ENCODE results near the gene HIPK2.

Gene HIPK2

DNA sequence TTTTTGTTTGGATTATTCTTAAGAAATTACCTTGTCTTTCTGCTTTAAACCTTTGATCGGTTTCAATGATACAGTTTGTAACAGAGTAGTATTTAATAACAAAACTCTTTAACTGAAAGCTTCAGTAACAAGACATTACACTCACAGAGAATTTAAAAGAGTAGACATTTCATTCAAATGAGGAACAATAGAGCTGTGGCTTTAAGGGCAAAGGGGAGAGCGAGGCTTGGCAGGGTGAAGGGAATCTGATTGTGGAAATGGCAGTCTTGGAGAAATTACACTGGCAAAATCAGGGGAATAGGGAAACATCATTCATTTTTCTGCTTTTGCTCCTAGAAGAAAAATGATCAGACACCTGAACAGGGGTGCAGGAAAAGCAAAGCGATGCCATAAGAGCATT, 5.1 kb upstream of the HIPK2 start:
- DNase-seq: no peak

DNA sequence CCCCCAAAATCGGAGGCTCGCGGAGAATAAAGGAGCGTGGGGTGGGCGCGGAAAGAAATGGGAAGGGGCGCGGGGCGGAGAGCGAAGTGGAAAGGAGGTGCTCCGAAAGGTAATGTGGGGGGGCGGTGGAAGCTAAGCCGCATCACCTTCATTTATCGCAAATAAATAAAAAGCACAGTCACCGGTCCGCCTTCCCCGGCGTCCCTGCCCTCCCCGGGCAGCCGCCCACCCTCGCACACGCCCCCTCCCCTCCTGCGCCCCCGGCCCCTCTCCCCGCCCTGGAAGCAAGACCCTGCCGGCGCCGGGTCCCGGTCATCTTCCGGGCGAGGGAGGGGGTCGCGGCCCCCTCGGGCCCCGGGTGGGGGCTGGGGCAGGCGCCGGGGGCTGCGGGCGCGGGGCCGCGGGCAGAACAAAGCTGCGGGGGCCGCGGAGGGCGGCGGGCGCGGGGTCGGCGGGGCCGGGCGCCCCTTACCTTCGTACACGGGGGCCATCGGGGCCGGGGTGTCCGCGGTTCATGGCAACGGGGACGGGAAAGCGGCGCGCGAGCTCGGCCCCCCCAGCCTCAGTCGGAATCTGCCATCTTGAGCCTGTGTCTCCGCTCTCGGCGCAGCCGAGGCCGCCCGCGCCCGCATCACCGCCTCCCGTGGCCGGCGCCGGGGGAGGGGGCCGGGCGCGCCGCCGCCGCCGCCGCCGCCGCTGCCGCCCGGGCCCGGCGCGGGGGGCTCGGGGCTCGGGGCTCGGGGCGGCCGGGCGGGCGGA, 486 bp downstream of the HIPK2 start:
- peak; percentile 39 for DNase-seq

DNA sequence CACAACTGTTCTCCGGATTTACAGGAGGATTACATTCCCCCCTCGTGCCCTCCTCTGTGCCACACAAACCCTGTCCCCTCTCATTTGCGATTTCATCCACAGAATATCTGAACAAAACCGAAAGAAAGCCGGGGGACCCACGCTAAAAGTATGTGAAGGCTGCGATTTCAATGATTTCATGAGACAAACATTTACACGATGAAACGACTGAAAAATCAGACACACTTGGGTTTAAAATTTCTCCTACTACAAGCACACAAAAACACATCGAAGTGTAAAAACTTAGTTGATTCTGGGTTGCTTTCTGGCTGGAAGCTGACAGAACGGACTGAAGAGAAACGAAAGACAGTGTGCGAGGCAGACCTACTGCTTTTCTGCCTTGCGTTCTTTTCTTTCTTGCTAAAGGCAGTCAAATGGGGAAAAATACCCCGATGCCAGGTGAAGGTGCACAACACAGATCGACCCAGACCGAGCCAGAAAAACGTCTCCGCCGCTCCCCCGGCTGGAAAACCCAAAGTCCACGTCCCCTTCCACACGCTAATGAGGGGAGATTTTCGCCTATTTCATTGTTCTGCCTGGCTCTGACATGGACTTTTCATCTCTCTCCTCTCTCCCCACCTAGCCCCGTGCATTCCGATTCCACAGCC, 1.2 kb downstream of the HIPK2 start:
- DNase-seq: peak; percentile 53

DNA sequence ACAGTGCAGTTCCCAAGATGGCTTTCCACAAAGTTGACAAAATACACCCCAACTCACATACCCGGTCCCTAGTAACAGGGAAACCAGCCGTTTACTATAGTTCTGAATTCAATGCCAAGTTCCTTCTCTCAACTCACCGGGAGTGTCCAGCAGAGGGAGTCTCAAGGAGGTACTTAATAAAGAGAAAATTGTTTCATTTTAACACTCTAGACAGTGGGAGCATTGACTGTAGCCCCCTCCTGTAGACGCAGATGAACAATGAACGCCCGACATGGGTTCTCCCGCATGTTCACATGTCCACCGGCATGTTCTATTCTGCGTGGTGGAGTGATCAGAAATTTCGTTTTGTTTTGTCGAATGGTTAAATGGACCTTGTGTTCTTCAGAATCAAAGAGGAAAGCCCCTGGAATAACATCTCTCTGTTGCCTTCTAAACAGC, 1.9 kb downstream of the HIPK2 start:
- DNase-seq: peak; percentile 79

DNA sequence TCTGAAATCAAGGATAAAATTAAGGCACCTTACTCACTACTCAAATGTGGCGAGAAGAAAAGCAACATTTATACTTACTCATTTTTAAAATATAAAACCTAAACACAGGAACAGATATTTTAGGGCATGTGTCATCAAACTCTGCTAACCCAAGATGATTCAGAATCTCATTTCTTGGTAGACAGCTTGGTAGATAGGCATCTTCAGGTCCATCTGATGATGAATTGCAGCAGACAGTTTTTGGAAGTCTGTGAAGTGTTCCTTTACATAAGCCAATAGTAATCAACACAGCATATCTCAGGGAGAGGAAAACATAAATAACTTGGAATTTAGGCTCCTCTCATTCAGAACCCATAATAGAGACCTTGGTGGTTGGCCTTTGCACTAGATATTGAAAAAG, 3.4 kb downstream of the HIPK2 start:
- DNase-seq: peak; percentile 76

DNA sequence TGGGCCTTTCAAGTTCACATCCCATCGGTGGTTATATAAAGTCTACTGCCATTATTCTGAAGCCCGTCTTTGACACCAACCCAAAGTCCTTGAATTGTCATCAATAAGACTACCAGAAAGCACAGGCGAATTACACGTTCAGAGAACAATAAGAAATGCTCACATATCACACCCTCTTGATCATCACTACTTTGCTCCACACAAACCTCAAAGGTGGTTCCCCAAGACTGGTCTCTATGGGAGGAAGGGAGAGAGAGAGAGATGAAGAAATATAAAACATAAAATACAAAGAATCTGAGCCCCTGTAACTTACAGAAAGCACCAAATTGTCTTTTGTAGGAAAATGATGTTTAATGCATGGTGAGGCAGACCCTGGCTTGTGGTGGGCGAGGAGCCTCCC, 4.4 kb downstream of the HIPK2 start:
- DNase-seq: peak; percentile 63

DNA sequence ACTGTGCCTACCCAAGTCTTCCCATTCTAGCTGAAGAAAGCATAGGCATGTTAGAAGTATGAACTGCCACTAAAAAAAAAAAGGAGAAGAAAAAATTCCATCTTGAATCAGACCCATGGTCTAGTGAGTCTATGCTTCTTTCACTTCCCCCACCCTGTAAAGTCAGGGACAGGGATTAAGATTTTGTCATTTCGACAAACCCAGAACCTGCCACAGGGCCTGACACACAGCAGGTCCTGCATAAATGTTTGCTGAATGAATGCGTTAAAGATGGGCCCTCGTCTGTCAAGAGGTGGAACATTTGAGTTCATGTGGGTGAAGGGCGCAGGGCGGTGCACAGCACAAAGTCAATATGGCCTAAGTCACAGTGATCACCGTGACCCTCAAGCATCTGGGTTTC, 4.9 kb downstream of the HIPK2 start:
- DNase-seq: no peak

DNA sequence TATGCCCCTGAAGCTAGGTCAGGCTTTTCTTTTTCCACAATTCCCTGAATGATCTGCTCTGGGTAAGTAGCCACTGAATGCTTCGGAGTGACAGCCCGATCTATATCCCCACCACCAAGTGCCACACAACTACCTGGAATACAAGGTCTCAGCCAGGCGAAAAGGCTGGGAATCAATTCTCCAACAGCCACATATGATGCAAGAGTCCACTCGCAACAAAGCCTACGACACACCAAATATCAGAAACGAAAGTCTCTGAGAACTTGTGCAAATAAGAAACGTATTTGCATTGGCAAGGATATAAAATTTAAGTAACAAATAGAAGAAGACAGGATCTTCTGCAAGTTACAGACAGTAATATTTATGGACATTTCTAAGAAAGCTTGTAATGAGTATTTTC, 5.7 kb downstream of the HIPK2 start:
- DNase-seq: no peak

DNA sequence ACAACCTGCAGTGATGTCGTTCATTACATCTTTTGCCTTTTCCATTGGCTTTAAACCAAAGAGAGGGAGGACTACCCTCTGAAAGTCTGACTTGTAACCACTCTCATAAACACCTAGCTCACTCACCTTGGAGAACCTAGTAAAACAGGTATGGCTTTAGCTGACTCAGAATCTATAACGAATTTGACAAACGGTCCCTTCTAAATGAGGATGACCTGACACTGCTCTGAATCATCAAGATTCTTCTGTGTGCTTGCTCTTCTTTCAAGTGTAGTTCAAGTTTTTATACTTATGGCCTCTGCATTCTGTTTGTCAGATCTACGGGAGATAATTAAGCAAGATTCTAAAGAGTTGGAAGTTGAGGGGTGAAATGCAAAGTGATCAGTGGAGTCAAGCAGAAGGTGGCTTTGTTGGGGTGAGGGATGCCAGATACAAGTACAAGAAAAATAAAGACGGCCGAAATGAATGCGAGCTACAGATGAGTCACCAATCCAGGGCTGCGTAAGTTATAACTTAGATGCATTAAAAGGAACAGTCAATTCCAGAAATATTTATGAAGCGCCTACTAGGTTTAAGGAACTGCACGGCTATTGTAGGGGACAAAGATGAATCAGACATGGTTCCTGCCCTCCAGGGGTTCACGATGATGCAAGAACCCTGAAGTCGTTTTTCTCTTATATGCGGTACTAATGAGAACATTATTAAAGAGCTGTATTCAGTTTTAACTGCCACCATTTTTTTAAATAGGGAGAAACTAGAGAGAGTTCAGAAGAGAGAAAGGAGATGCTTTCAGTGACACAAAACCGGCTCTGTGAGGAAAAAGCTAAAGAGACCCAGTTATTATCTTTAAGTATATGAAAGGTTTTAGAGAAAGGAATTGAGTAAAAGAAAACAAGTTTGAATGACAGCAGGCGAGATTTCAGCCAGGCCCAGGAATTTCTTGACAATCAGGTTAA, 6.5 kb downstream of the HIPK2 start:
- peak; percentile 71 for DNase-seq

DNA sequence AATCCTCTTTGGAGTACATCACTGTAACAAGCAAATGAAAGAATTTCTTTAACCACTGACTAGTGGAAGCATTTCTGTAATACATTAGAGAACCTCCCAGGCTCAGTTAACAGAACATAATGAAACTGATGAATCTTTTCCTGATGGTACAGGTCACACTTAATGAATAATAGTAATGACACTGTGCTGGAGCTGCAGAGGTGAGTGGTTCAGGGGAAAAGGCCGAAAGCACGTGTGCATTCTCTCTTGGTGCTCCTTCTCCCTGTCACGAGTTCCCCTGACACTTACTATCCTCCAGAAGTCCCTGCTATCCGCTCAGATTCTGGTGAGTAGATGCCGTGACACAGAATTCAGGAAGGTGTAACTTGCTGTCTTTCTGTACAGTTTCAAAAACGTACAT, 8.0 kb downstream of the HIPK2 start:
- no peak for DNase-seq

DNA sequence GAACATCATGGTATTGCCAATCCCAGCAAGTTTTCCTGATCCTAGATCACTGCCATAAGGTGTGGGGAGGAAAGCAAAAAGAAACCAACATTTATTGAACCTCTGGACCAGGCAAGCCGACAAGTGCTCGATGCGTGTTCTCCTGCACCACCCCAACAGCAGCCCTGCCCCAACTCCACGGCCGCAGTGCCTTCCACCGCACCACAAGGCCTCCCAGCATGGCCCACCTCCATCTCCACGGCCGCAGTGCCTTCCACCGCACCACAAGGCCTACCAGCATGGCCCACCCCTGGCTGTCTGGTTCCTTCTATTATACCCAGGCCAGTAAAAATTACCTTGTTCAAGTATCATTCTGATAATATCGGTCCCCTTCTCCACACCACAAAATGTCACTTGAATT, 8.7 kb downstream of the HIPK2 start:
- DNase-seq: no peak

DNA sequence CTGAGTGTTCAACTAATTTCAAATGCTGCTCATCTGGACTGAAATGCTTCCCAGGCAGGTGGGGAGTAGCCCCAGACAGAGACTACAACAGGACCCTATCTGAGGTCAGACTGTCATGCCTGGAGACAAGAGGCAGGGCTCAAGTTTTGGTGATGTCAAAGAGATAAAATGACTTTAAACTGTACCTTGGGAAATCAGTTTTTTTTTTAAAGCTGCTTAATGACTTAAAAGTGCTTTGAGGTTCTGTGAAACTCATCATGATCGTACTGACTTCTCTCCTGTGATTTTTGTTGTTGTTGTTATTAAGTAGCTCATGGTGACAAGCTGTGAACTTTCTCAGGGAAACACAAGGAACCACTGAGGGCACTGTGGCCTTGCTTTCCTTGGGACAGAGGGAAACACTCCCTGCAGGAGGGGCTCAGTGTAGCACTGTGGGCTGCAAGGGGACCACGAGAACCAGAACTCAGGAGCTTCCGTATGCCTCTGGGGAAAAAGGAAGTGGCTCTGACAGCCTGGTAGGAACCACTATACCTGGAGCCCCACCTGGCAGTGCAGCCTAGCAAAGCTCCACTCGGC, 9.5 kb downstream of the HIPK2 start:
- no peak for DNase-seq

DNA sequence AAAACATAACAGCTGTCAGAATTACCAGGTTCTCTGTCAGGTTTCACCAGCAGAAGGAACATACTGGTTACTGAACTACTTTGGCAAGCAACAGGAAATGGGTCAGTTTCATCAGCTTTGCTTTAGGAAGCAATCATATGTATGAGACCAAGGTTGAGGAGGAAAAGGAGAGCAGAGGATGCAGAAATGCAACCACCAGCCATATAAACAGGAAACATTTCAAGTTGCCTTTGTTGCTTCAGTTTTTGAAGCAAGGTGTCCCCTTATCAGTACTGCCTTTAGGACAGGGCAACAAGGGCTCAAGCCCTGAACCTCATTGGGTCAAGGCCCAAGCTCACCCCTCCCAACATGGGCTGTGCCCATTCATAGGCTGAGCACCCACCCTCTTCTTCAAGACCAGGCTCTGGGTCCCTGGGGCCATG, 10.2 kb downstream of the HIPK2 start:
- DNase-seq: peak; percentile 78

DNA sequence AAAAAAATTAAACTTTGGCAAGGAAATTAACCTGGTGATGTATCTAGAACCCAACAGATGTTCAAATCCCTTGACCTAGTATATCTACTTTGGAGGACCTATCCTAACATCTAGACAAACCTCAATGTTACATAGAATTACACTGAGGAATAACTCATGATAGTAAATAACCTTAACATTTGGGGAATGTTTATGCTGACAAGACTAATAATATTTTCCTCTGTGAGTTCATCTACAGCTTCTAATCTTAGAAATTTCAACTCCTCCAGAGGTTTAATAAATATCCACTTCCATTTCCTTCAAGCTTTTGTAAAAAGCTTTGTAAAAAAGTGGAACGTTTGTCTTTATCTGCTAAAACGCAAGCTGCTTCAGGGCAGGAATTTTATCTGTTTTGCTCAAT, 12.7 kb downstream of the HIPK2 start:
- DNase-seq: no peak

DNA sequence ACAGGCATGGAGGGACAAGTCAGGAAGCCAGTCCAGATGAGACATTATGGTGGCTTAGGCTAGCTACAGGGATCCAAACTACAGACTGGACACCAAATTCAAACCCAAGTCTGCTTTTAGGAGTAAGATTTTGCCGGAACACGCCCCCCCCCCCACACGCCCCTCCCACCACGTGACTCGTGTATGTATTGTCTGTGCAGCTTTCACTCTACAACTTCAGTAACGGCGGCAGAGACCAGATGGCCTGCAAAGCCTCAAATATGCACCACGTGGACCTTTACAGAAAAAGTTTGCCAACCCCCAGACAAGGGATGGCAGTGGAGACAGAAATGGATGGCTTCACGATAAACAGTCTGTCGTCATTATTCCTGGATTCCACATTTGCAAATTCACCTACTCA, 14.5 kb downstream of the HIPK2 start:
- DNase-seq: no peak

DNA sequence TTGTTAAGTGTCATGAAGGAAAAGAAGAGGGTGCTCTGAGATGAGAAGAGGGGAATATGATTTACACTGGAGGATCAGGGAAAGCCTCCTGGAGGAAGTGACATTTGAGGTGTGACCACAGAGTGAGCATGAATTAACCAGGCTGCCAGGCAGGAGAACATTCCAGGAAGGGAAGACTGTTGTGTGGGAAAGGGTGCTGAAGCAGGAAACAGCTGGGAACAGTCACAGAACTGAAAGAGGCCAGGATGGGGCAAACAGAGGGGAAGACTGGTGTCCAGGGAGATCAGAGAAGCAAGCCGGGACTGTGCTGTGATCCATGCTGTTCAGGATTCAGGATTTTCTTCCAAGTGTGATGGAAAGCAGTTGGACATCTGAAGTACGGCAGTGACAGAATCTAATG, 14.9 kb downstream of the HIPK2 start:
- no peak for DNase-seq

DNA sequence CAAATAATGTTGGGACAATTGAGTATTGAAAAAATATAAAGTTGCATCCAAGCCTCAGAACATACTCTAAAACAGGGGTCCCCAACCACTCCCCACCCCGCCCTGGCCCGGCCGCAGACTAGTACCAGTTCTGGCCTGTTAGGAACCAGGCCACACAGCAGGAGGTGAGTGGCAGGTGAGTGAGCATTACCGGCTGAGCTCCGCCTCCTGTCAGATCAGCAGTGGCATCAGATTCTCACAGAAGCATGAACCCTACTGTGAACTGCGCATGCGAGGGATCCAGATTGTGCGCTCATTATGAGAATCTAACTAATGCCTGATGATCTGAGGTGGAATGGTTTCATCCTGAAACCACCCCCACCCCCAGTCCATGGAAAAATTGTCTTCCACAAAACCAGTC, 19.4 kb downstream of the HIPK2 start:
- DNase-seq: no peak

DNA sequence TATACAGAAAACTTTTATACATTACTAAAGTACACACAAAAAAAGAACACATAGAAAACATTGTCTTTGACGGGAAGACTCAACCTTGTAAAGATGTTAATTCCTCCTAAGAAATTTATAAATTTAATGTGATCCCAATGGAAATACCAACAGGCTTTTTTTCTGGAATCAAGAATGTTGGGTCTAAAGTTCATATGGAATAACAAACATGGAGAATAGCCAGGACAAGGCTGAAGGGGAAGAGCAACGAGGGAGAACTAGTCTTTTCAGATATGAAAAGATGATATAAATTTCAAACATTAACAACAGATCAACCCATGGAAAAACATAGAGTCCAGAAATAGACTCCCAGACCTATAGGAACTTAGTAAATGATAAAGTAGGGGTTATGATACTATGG, 19.8 kb downstream of the HIPK2 start:
- no peak for DNase-seq

DNA sequence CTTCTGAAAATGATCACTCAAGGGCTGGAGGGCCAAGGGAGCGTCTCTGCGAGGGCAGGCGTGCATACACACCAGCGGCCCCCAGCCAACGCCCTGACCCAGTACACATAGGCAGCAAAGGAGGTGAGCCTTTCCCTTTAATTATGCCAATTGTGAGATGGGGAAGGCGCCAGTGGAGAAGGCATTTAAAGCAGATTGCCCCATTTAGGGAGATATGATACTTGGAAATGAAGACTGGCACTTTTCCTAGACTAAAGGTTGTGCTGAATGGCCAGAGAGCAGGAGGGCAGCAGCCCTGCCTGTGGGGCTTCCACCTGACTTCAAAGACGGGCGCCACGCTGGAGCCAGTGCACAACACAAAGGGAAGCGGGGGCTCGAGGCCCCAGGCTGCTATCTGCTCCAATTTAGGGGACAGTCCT, 24.1 kb downstream of the HIPK2 start:
- no peak for DNase-seq

DNA sequence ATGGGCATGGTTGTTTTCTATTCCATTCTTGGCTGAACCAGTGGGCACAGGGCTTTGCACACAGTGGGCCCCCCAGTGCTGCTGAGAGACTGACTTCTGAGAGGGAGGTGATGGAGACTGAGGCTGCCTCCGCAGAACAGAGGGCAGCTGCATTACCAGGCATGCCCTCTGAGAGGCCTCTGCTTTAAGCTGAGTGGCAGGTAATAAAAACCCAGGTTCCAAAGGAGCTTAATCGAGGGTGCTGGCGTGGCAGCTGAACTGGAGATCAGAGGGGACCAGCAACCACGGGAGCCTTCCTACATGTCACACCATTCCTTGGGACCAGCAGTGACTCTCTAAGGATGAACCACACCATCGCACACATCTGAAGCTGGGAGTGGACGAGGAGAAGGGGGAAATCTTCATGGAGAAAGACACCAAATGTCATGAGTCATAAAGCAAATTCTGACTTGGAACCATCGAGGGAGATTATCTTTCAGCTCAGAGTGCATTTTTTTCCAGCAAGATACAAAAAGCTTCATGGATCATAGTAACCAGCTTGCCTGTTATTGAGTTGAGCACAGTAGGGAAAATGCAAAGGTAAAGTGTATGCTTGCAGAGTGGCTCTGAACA, 24.6 kb downstream of the HIPK2 start:
- DNase-seq: no peak

DNA sequence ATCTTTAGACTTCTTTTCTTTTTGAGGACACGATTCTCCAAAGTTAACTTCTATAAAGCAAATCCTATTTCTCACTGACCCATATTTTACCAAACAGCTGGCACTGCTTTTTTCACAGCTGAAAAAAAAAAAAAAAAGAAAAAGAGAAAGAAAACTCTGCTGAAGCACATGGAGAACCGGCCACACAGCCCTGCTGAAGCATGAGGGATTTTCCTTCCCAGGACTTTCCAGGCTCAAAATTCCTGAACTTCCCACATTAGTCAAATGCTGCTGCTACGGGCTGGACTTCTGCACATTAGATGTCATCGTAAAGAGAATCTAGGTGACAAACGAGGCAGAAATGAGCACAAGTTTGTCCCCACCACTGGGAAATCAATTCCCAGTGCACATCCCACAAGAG, 25.2 kb downstream of the HIPK2 start:
- no peak for DNase-seq

DNA sequence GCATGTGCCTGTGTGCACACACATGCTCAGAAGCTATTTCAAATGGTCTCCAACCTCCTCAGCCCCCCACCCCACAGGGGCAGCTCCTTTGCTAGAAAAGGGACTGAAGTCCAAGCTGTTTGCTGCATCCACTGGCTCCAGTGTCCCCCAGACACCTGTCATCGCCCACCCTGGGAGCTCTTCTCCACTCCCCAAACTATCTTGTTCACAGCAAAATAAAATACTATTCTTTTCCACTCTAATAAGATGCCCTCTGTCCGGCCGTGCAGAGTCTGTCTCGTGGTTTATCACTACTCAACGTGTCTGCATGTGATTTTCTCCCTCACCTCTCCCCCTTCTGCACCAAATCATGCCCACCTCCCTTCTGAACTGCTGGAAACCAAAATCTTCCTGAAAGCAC, 25.6 kb downstream of the HIPK2 start:
- DNase-seq: no peak
